GM12878 (cell line): Measurements from ENCODE around the gene SMYD5. TPM values are rescaled to one million over a fixed set of nuclear protein-coding genes. Genes with fewer than 3 reads are reported as not detected.

Experiments
- ATAC-seq: fragments of 200-7000 bp; cut with Tn5 transposase; 3 replicates; pipeline ENCODE4 v1.9.1; 2020; ENCODE audit warnings: mild to moderate bottlenecking, moderate library complexity
- BruUV-seq: library from RNA; stranded (reverse); fragments of 400-500 nt; replicated peaks from 2 replicates; lab custom pipeline; 2021; lab: Mats Ljungman, UMichigan
- CTCF ChIA-PET: fragments of 300-600 bp; sonication (Branson Sonifier 250); formaldehyde crosslinking; extraction: SDS; loops from one replicate; lab custom pipeline; 2021; ENCODE audit warnings: inconsistent platforms; lab: Yijun Ruan, JAX
- POLR2A ChIA-PET: fragments of 350-600 bp; formaldehyde crosslinking; extraction: SDS; loops from one replicate; lab custom pipeline; 2021; ENCODE audit warnings: inconsistent platforms; lab: Charles Lee
- RAD21 ChIA-PET: fragments of 300-600 bp; sonication (Branson Sonifier 250); formaldehyde crosslinking; loops from one replicate; lab custom pipeline; 2023; ENCODE audit warnings: antibody characterized with exemption; ENCODE audit not compliant: unreplicated experiment; lab: Charles Lee
- SMC1A ChIA-PET: fragments of 300-600 bp; sonication (Branson Sonifier 250); formaldehyde crosslinking; loops from one replicate; lab custom pipeline; 2023; ENCODE audit not compliant: unreplicated experiment, uncharacterized antibody; lab: Charles Lee
- DNase-seq: peaks from one replicate; pipeline ENCODE4 v3.0.0-alpha.2; 2011; ENCODE audit warnings: low read depth, low spot score
- FAIRE-seq: peaks from 3 replicates; lab custom pipeline; 2011; peaks lifted over from hg19 to GRCh38; lab: Jason Lieb, UNC
- H2AFZ ChIP-seq: 2 replicates; pipeline ENCODE4 v1.6.0; 2011; ENCODE audit warnings: low read depth, low read length, control low read depth; ENCODE audit not compliant: control insufficient read depth
- H3K27ac ChIP-seq: 2 replicates; pipeline ENCODE4 v1.5.1; 2011; ENCODE audit warnings: control low read depth; ENCODE audit not compliant: control insufficient read depth, insufficient read depth
- H3K27me3 ChIP-seq, 2 experiments: replicated peaks in 1 of 2; 2 replicates each; pipeline versions ENCODE4 v1.6.0 to v1.6.1; 2011; ENCODE audit warnings: low read length in 1 of 2; ENCODE audit not compliant: control insufficient read depth in 2 of 2, insufficient read depth in 2 of 2
- H3K36me3 ChIP-seq, 2 experiments: 2 replicates each; pipeline ENCODE4 v1.5.1; 2011; ENCODE audit warnings: low read length in 1 of 2; ENCODE audit not compliant: control insufficient read depth in 2 of 2, insufficient read depth in 2 of 2
- H3K4me1 ChIP-seq: 2 replicates; pipeline ENCODE4 v1.6.1; 2011; ENCODE audit warnings: mild to moderate bottlenecking, low read length, moderate library complexity, mixed read lengths; ENCODE audit not compliant: control insufficient read depth, insufficient read depth
- H3K4me2 ChIP-seq: 2 replicates; pipeline ENCODE4 v1.6.0; 2011; ENCODE audit warnings: control low read depth; ENCODE audit not compliant: control insufficient read depth, insufficient read depth
- H3K4me3 ChIP-seq: fragments of 200-600 bp; sonication (generic); 2 replicates; pipeline ENCODE4 v1.5.1; 2016
- H3K79me2 ChIP-seq: 2 replicates; pipeline ENCODE4 v1.6.0; 2011; ENCODE audit warnings: low read length; ENCODE audit not compliant: control insufficient read depth, insufficient read depth
- H3K9ac ChIP-seq: 2 replicates; pipeline ENCODE4 v1.8.0; 2011; ENCODE audit warnings: low read length, control low read depth, mixed read lengths; ENCODE audit not compliant: control insufficient read depth, insufficient read depth
- H3K9me3 ChIP-seq: replicated peaks from 3 replicates; pipeline ENCODE4 v1.5.1; 2011; ENCODE audit warnings: mild to moderate bottlenecking, low read length; ENCODE audit not compliant: control insufficient read depth, insufficient read depth
- H4K20me1 ChIP-seq: 2 replicates; pipeline ENCODE4 v1.6.0; 2011; ENCODE audit not compliant: control insufficient read depth, insufficient read depth
- BCLAF1 ChIP-seq: fragments of 450-650 bp; IDR thresholded peaks from 2 replicates; pipeline ENCODE4 v1.6.1; 2017; ENCODE audit warnings: antibody characterized with exemption, mild to moderate bottlenecking, moderate library complexity
- DPF2 ChIP-seq: fragments of 450-650 bp; IDR thresholded peaks from 2 replicates; pipeline ENCODE4 v1.6.1; 2017; ENCODE audit warnings: mild to moderate bottlenecking
- EGR1 ChIP-seq, 2 experiments: IDR thresholded peaks; 1 replicate in 1 of 2; 2 replicates in 1 of 2; pipeline ENCODE4 v1.6.1; 2011 to 2012; ENCODE audit warnings: low read depth in 2 of 2, low read length in 2 of 2, borderline replicate concordance in 1 of 2, mild to moderate bottlenecking in 1 of 2, moderate library complexity in 1 of 2
- IKZF1 ChIP-seq: fragments of 450-650 bp; conservative IDR thresholded peaks from 2 replicates; pipeline ENCODE4 v1.6.1; 2017; ENCODE audit warnings: antibody characterized with exemption, mild to moderate bottlenecking
- SUZ12 ChIP-seq: fragments of 200-600 bp; sonication (generic); IDR thresholded peaks from one replicate; pipeline ENCODE4 v1.6.1; 2018; ENCODE audit warnings: antibody characterized with exemption, mild to moderate bottlenecking; ENCODE audit not compliant: unreplicated experiment
- WGBS: methylation state at CpG from one replicate; pipeline ENCODE4 v1.1.6; 2016; ENCODE audit warnings: low lambda C conversion rate; ENCODE audit not compliant: insufficient replicate concordance, insufficient coverage; ENCODE audit errors: missing lambda C conversion rate; 5-methylcytosine and 5-hydroxymethylcytosine counted together
- in situ Hi-C: fragments of 300-500 bp; cut with MboI; formaldehyde crosslinking; loops from 9 replicates; pipeline ENCODE4 v1.14.3; 2018; ENCODE audit warnings: mixed read lengths
- intact Hi-C: fragments of 100-400 bp; cut with micrococcal nuclease; formaldehyde crosslinking; loops from one replicate; pipeline ENCODE4 v1.14.2; 2022; ENCODE audit not compliant: unreplicated experiment
- polyA plus RNA-seq, 11 experiments: library from polyadenylated mRNA; depleted of rRNA in 4 of 11; unstranded in 6 of 11; stranded (reverse) in 5 of 11; fragments of >200 nt; fragmentation: Nextera tagmentation in 4 of 11; fragmentation: Illumina TruSeq in 1 of 11; extraction: Ambion mirVana in 4 of 11; extraction: Trizol in 1 of 11; gene quantifications; 1 replicate in 1 of 11; 2 replicates in 10 of 11; pipeline versions ENCODE4 v1.2.1 to v1.2.3, GENCODE V29; 2011 to 2016; ENCODE audit warnings: inconsistent platforms in 2 of 11, missing spikeins in 2 of 11, low read depth in 1 of 11
- total RNA-seq, 4 experiments: library from RNA; depleted of rRNA in 3 of 4; stranded (reverse); fragments of >200 nt in 3 of 4; fragmentation: Illumina TruSeq in 1 of 4; extraction: Trizol in 1 of 4; gene quantifications; 2 replicates each; pipeline versions ENCODE4 v1.2.1 to v1.2.3, GENCODE V29; 2013 to 2021
- TF ChIP-seq, protein P1 (sequence below): fragments of 450-650 bp; IDR thresholded peaks from 2 replicates; pipeline ENCODE4 v1.6.1; 2016; ENCODE audit warnings: mild to moderate bottlenecking

Gene SMYD5
- total and polyA plus RNA-seq, 10 of the 15 experiments (the other 5 are each of a cell fraction or from before 2014, with no cell fraction given): 6.1 to 35.3 (median 26.4) TPM

DNA sequence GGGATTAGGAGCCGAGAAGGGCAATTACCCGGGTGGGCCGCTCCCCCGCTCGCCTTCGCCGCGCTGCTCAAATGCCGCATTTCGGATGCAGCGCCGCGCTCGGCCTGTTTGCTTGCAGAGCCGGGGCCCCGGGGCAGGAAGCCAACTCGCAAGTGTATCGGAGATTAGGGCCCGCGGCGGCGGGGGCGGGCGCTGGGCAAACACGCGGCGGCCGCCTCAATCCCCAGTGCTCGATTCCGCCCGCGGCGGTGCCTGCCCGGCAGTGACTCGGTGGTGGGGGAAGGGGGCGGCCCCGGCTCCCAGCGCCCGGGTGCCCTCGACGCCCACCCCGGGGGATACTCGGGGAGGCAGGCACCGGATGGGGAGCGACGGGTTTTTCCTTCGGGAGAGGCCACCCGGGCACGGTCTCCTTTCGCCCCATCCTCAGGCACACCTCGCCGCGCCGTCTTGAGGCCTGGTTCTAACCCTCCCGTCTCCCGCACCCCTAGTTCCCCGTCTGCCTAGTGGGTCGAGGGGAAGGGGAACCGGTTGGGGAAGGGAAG, 38.3 kb upstream of the SMYD5 start:
- H3K4me2 ChIP-seq: peak overlapping the region; percentile 53
- SMC1A ChIA-PET: interaction anchor here (1.0 to 2.2 kb wide), 3 partner anchors 11 to 282 kb away, joined by 3 to 19 read pairs (median 3); no protein-coding TSS in a partner anchor
- no TSS peak for BruUV-seq
- H3K4me1 ChIP-seq: peaks cover 13% of the 10 kb centered on the region; the same call in 1 of the 2 replicates
- no peak overlapping the region for H3K27ac ChIP-seq
- 1% methylated on average over 21 of the region's 59 CpGs for WGBS
- intact Hi-C loops (loop anchor here (2.0 to 5.0 kb wide), 2 partner anchors 91 to 283 kb away; no protein-coding TSS in a partner anchor), in situ Hi-C loops (loop anchor here (5.0 kb wide), 1 partner anchor 283 kb away; no protein-coding TSS in a partner anchor)
- peak overlapping the region; percentile 29; the same call in 1 of the 2 replicates for H3K4me3 ChIP-seq
- TF ChIP-seq BCLAF1: no peak
- TF ChIP-seq DPF2: 0 out of 2 replicates have a peak, but pooled peaks have one; percentile 54
- TF ChIP-seq, protein P1, sequence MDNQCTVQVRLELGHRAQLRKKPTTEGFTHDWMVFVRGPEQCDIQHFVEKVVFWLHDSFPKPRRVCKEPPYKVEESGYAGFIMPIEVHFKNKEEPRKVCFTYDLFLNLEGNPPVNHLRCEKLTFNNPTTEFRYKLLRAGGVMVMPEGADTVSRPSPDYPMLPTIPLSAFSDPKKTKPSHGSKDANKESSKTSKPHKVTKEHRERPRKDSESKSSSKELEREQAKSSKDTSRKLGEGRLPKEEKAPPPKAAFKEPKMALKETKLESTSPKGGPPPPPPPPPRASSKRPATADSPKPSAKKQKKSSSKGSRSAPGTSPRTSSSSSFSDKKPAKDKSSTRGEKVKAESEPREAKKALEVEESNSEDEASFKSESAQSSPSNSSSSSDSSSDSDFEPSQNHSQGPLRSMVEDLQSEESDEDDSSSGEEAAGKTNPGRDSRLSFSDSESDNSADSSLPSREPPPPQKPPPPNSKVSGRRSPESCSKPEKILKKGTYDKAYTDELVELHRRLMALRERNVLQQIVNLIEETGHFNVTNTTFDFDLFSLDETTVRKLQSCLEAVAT: no peak
- peak; percentile 97 for TF ChIP-seq SUZ12
- peak; percentile 31; the same call in 1 of the 2 replicates for TF ChIP-seq IKZF1
- TF ChIP-seq EGR1 (IDR thresholded peaks at IDR 0.05; ENCODE audit: borderline replicate concordance in 1 of 2, low read depth in 2 of 2, low read length in 2 of 2): peak in 1 of 2 experiments; percentile 42; a peak in 1 of 3 replicates
- RAD21 ChIA-PET: interaction anchor here (1.4 to 2.9 kb wide), 5 partner anchors 37 to 281 kb away, joined by 7 to 33 read pairs (median 19); partner anchors contain the start of gene SMYD5
- POLR2A ChIA-PET: no interaction called here
- CTCF ChIA-PET: interaction anchor here (0.8 to 6.3 kb wide), 12 partner anchors 36 to 283 kb away, joined by 3 to 82 read pairs (median 13); partner anchors contain the start of gene SMYD5
- no peaks in the 10 kb centered on the region for H3K9me3 ChIP-seq
- no peaks in the 10 kb centered on the region for H3K79me2 ChIP-seq
- no peak overlapping the region for H3K9ac ChIP-seq
- no peaks in the 10 kb centered on the region for H4K20me1 ChIP-seq
- no peak for DNase-seq
- FAIRE-seq: no peak
- H3K27me3 ChIP-seq: peaks cover 13 to 14% of the 10 kb centered on the region in 2 experiments; a peak in 3 of 4 replicates
- peak overlapping the region; percentile 26 for H2AFZ ChIP-seq
- ATAC-seq: 0 out of 3 replicates have a peak, but pooled peaks have one; percentile 5
- H3K36me3 ChIP-seq: no peaks in the 10 kb centered on the region
